Heart left ventricle (tissue), 13 donors: Measurements from ENCODE around the gene GRIPAP1.

ENCODE experiments used
- POLR2A ChIP-seq, 2 donors: fragments of 450-650 bp; IDR thresholded peaks; one replicate each; pipeline ENCODE4 v1.6.1; 2017; ENCODE audit warnings: antibody characterized with exemption in 2 of 2, mild to moderate bottlenecking in 2 of 2, moderate library complexity in 2 of 2
- TF ChIP-seq, protein P1 (sequence below), 12 donors: fragments of 200-600 bp; sonication (generic) in 4 of 12; IDR thresholded peaks; one replicate each; pipeline versions ENCODE4 v1.5.0 to v1.8.0; 2018 to 2022; ENCODE audit warnings: antibody characterized with exemption in 12 of 12, mild to moderate bottlenecking in 5 of 12
- donor health status: ischemic (EF 13 %, LVEDD 7.1; RV severe dilation, severe dysfunction).
- donor health status: DM: no; HTN: yes; CAD: no.
- donor health status: DM: no; HTN: no; CAD: no.
- donor health status: ischemic (EF 25% LVEDD 6.9; RV normal size, moderate dysfunction).
- donor health status: ischemic (EF 25% LVEDD 5.7; RV mildly dilated, moderate dysfunction).
- donor health status: ischemic (EF 35%, LVEDD 5.7; RV mildly dilated, moderate dysfunction).
- donor health status: nonischemic (EF 11% LVEDD 7.7; RV severe dilation, severe dysfunction).
- donor health status: DM: yes; HTN: yes; CAD: no.
- donor health status: PGD.
- donor health status: ischemic (EF 29% LVEDD 5.4; RV normal size, mild dysfunction).
- donor health status: nonischemic (EF 23%, LVEDD 6.1; RV moderate dilation, normal function).

DNA sequence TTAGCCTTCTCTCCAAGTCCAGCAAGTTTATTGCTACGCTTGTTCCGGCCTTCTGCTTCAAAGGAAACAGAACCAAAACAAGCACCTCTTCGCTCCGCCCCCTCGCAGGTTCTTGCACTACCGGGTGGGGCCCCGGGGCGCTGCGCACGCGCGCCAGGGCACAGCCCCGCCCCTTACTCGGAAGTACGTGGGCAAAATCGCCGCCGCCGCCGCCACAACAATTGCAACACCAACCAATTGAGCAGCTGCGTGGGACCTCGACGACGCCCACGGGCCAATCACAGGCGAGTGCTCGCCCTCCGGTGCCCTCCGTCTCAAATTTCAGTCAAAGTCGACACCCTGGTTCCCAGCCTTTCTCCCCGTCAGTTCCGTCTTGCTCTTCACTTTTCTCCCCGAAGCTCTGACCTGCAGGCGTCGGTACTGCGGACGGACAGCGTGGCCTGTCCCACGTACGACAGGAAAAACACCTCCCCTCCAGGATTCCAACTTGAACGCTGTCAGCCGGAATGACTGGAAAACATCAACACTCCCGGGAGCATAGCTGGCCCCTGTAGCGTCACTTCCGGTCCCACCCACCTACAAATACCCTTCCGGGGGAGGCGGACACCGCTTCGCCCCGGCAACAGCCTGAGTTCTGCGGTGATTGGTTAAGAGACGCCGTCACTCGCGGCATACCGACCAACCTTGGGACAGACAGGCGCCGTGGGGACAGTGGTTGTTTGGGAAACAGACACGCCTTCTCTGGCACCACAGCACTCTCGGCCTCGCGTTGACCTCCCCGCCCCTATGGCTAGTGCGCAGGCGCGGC lies 44.0 kb downstream of the GRIPAP1 start:
- TF ChIP-seq, protein P1, sequence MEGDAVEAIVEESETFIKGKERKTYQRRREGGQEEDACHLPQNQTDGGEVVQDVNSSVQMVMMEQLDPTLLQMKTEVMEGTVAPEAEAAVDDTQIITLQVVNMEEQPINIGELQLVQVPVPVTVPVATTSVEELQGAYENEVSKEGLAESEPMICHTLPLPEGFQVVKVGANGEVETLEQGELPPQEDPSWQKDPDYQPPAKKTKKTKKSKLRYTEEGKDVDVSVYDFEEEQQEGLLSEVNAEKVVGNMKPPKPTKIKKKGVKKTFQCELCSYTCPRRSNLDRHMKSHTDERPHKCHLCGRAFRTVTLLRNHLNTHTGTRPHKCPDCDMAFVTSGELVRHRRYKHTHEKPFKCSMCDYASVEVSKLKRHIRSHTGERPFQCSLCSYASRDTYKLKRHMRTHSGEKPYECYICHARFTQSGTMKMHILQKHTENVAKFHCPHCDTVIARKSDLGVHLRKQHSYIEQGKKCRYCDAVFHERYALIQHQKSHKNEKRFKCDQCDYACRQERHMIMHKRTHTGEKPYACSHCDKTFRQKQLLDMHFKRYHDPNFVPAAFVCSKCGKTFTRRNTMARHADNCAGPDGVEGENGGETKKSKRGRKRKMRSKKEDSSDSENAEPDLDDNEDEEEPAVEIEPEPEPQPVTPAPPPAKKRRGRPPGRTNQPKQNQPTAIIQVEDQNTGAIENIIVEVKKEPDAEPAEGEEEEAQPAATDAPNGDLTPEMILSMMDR (IDR thresholded peaks at IDR 0.05): no peak
- no peak for TF ChIP-seq POLR2A (IDR thresholded peaks at IDR 0.05)
